Endometrium (tissue), 2 donors: Measurements from ENCODE around the gene IRF7.

Source experiments
- FAIRE-seq: peaks from 2 replicates; lab custom pipeline; 2012; peaks lifted over from hg19 to GRCh38; lab: Jason Lieb, UNC
- donor health status: control.
- donor health status: control.

The IRF7 gene

GRCh38 chr11:563812-564578 lies 51.8 kb downstream of the IRF7 start:
- no peak for FAIRE-seq

- FAIRE-seq = no peak
These were observed 52.5 kb downstream of the IRF7 start for GRCh38 chr11:563066-563811.
